Stimulated activated CD8-positive, alpha-beta memory T cell treated with anti-CD3 and anti-CD28 coated beads, Interleukin-12 subunit alpha, Interleukin-12 subunit beta, amount 100 ng/mL, for 24 hours (primary cell): ENCODE results near the gene ST6GALNAC3.
A peak's percentile ranks its signal among the peaks of the same experiment; 100 is the strongest.
"Not testable (repeated sequence)": the region's sequence is repeated elsewhere in the genome, so short reads cannot be mapped to it uniquely, and the experiment has no call there.

Experiments
- DNase-seq: peaks from one replicate; pipeline ENCODE4 v3.0.0-alpha.2; 2020; ENCODE audit errors: extremely low read depth

Gene ST6GALNAC3

GRCh38 chr1:76074321-76075187 lies at the start of gene ST6GALNAC3:
Gene ST6GALNAC3 (plus strand): TSS chr1:76074746.
- peak; percentile 45 for DNase-seq

GRCh38 chr1:76027341-76027740 lies 47.2 kb upstream of the ST6GALNAC3 start:
- no peak for DNase-seq

GRCh38 chr1:76029331-76029730 lies 45.2 kb upstream of the ST6GALNAC3 start:
- DNase-seq = no peak

DNA sequence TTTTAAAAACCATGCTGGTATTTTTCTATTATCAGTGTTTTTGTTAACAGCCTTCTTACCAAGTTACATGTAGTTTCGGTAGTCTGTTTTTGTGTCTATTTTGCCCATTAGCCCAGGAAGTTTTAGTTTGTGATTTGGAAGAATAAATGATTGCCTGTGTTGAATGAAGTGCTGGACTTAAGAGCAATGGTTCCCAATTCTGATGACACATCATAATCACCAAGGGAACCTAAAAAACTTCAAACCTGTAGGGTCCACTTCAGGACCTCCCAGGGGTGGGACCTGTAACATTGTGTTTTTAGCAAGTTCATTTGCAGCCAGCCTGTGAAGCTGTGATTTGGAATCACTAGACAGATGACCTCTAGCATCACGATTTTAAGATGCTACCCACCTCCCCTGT lies 43.0 kb upstream of the ST6GALNAC3 start:
- no peak for DNase-seq

GRCh38 chr1:76033800-76034475 lies 40.6 kb upstream of the ST6GALNAC3 start:
- DNase-seq = no peak

GRCh38 chr1:76035053-76035452 lies 39.5 kb upstream of the ST6GALNAC3 start:
- no peak for DNase-seq

DNA sequence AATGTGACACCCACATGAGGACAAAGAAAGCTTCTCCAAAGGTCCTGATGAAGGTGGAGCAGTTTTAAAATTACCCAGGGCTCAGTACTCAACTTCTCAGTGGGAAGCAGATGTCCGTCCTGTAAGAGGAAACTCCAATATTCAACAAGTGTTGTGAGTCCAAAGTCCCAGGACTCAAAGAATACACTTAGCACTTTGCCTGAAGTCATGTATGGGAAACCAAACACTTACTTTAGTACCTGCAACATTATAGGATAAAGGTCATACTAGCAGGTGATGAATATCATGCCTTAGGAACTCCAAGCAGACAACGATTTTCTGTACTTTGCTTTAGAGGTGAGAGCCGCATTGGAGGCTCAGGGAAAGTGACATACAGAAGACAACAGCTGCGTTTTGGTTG lies 37.2 kb upstream of the ST6GALNAC3 start:
- no peak for DNase-seq

- DNase-seq = no peak
These were observed 36.1 kb upstream of the ST6GALNAC3 start for GRCh38 chr1:76038287-76039004.

GRCh38 chr1:76046149-76046548 lies 28.4 kb upstream of the ST6GALNAC3 start:
- DNase-seq = no peak

- no peak for DNase-seq
These were observed 26.3 kb upstream of the ST6GALNAC3 start for GRCh38 chr1:76048219-76048618.

DNA sequence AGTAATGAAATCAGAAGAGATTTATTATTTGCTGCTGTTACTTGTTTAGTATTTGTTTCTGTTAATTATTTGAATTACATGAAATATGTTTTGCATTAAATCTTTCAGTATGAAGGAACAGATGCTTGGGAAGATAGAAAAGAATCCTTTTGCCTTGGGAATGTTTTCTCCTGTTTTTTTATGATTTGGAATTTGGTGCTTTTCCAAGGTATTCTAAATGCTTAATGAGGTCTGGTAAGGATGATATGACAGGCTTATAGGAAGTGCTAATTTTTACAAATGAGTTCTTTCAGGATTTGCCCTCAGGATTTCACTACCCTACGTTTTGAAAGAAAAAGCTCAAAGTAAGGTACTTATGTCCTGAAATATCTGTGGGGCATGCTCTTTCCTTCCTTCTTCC lies 25.6 kb upstream of the ST6GALNAC3 start:
- no peak for DNase-seq

- DNase-seq = no peak
These were observed 25.0 kb upstream of the ST6GALNAC3 start for GRCh38 chr1:76049498-76049897.

DNA sequence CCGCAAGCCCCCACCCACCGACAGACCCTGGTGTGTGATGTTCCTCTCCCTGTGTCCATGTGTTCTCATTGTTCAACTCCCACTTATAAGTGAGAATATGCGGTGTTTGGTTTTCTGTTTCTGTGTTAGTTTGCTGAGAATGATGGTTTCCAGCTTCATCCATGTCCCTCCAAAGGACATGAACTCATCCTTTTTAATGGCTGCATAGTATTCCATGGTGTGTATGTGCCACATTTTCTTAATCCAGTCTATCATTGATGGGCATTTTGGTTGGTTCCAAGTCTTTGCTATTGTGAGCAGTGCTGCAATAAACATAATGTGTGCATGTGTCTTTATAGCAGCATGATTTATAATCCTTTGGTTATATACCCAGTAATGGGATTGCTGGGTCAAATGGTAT lies 24.5 kb upstream of the ST6GALNAC3 start:
- DNase-seq = not testable (repeated sequence)

DNA sequence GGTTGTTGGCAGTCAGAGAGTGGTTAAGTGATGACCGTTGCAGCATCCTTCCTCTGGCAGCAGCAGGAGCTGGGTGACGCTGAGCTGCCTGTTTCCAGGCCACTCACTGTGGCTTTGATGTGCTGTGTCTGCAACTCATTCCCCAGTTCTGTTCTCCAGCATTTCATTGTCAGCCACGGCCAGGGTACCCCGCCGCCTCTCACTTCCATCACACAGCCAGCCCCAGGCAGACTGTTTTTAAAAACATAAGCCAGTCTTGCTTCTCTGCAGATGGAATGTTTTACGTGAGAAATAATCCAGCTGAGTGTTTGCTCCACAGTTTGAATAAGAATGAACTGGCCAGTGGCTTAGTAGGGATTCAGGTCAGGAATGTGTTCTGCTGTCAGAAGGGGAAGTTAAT lies 21.5 kb upstream of the ST6GALNAC3 start:
- no peak for DNase-seq

DNA sequence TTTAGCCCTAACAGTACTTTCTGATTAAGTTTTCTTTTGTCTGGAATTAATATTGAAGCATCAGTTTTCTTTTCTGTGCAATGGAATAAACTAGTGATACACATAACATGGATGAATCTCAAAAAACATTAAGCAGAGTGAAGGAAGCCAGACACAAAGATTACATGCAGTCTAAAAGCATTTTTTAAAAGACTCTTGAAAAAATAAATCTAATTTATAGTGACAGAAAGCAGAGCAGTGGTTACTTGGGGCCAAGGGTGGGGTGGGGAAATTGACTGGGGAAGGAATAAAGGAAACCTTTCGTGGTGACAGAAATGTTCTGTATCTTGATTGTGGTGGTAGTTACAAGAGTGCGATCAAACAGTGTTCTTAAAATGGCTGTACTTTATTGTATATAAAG lies 20.2 kb upstream of the ST6GALNAC3 start:
- no peak for DNase-seq

DNA sequence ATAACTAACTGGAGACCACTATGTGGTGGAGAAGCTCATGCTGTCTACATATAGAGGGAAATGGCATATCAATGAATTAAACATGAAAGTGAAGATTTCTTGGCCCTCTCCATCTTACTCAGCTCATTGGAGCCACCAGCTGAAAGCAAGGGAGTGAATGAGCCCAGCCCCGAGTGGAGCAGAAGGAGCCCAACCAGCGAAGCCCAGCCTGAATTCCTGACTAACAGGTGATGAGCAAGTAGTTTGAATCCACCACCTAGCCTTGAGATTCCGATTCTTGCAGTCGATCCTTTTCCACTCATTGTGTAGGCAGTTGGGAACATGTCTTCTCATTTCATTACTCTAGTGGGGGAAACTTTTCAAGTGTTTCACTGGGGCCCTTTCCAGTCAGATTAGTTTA lies 18.6 kb upstream of the ST6GALNAC3 start:
- no peak for DNase-seq

GRCh38 chr1:76059451-76059850 lies 15.1 kb upstream of the ST6GALNAC3 start:
- no peak for DNase-seq

GRCh38 chr1:76065270-76065669 lies 9.3 kb upstream of the ST6GALNAC3 start:
- no peak for DNase-seq

DNA sequence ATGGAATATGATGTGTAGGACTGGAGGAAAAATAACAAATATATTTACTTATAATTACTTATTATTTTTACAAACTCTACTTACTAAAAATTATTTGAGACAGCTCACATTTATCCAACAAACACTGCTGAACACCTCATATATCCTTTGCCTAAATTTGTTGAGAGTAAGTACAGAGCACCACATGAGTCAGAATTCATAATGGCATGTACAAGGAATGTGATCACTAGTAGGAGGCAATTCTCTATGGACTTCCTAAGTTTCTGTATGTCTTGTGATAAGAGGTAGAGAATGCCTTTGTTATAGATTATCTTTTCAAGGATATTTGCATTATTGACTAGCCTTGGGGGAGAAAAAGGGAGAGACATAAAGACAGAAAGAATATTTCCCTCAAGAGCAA lies 8.2 kb upstream of the ST6GALNAC3 start:
- DNase-seq = no peak

DNA sequence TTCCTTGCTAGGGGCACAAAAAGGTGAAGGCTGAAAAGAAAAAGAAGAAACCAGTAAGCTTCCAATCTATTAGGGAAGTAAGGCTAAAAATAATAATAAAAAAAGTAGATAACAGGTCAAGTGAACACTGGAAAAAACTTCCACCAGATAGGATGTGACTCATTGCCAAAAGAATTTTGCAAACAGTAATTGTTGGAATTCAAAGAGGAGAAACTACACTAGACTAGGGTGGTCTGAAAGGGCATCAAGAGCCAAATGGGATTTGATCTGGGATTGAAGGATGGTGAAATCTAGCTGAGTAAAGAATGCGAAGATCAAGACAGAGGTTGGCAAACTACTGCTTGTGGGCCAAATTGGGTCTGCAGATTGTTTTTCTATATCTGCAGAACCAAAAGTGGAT lies 6.0 kb upstream of the ST6GALNAC3 start:
- no peak for DNase-seq

DNA sequence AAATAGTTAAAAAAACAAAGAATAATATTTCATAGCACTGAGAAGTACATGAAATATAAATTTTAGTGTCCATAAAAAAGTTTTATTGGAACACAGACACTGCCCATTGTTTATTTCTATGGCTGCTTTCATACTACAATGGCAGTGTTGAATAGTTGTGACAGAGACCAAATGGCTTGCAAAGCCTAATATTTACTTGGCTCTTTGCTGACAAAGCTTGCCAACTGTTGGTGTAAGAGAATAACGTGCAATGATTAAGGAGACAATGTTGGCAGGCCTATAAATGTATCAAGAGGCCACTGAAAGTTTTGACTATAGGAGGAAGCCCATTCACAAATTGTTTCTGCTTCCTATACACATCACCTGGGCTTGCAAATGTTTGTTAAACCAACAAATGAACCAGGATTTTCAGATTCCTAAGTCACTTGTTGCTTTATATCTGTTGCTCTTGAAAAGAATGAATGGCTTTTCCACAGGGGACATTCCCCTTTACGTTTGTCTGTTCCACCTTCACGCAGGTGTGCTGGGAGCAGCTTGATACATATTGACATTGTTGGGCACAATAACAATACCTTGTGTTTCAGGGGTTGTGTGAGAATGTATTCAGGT lies 5.5 kb upstream of the ST6GALNAC3 start:
- DNase-seq = no peak

DNA sequence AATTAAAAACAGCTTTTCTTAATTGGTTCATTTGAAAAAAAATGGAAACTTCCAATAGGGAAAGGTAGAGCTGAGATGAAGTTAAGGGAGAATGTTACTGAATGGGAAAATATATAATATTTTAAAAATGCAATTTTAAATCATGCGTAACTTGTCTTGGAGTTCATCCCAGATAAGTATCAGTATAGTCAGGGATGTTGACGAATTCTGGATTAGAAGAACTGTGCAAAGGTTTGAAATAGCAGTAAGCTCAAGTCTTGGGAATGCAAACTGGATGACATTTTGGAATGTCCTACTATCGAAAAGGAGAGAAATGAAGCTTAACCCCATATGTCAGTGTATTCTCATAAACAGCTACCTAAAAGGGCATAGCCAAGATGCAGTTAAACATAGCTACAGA lies 4.0 kb upstream of the ST6GALNAC3 start:
- DNase-seq = no peak
